ENCODE data around the gene ZNF443.
"Not testable (repeated sequence)": the region's sequence is repeated elsewhere in the genome, so short reads cannot be mapped to it uniquely, and the experiment has no call there.

Gene ZNF443

DNA sequence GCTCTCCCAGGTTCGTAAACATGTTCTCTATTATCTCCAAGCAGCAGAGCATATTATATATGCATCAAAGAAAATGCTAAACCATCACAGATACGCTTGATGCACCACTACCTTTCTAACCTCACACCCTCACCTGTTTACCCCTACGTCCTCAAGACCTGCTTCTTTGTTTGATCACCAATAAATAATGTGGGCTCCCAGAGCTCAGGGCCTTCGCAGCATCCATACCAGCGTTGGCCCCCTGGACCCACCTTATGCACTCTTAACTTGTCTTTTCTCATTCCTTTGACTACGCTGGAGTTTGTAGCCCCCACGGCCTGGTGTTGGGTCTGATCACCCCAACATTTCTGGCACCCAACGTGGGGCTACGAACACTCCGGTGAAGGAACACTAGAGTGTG, 10.0 kb upstream of the ZNF443 start:
- ChIA-PET POLR2A (no interaction called here), CTCF (no interaction called here)
- DNase-seq (ENCODE audit: extremely low spot score): no peak
- TF ChIP-seq ELF4 (IDR thresholded peaks at IDR 0.05) (no peak), ARNT (IDR thresholded peaks at IDR 0.05) (no peak), HDGF (IDR thresholded peaks at IDR 0.05; ENCODE audit: borderline replicate concordance) (no peak), FOXK2 (IDR thresholded peaks at IDR 0.05) (no peak), ZNF384 (IDR thresholded peaks at IDR 0.05) (no peak), TARDBP (IDR thresholded peaks at IDR 0.05) (no peak), LEF1 (IDR thresholded peaks at IDR 0.05; ENCODE audit: borderline replicate concordance) (no peak), SP1 (IDR thresholded peaks at IDR 0.05) (no peak), FOXM1 (IDR thresholded peaks at IDR 0.05; ENCODE audit: borderline replicate concordance) (no peak), NFRKB (IDR thresholded peaks at IDR 0.05) (no peak), SUZ12 (IDR thresholded peaks at IDR 0.05) (no peak)
- TF ChIP-seq, protein P1, sequence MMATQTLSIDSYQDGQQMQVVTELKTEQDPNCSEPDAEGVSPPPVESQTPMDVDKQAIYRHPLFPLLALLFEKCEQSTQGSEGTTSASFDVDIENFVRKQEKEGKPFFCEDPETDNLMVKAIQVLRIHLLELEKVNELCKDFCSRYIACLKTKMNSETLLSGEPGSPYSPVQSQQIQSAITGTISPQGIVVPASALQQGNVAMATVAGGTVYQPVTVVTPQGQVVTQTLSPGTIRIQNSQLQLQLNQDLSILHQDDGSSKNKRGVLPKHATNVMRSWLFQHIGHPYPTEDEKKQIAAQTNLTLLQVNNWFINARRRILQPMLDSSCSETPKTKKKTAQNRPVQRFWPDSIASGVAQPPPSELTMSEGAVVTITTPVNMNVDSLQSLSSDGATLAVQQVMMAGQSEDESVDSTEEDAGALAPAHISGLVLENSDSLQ (IDR thresholded peaks at IDR 0.05): no peak

DNA sequence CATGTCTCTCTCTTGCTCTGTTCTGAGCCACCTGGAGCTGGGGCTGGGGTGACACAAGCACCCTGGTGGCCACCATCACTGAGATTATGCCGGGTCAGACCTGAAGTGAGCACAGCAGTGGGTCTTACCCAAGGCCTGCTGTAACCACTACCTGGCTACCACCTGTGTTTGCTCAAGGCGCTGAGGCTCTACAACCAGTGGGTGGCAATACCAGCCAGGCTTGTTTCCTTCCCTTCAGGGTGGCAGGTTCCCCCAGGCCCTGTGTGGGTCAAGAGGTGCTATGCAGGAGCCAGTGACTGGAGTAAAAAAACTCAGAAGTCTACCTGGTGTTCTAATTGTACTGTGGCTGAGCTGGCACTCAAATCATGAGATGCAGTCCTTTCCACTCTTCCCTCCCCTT, 8.0 kb upstream of the ZNF443 start:
- CTCF ChIA-PET: no interaction called here
- TF ChIP-seq TARDBP (IDR thresholded peaks at IDR 0.05) (no peak), SP1 (IDR thresholded peaks at IDR 0.05) (no peak), CTBP1 (IDR thresholded peaks at IDR 0.05; ENCODE audit: borderline replicate concordance) (no peak), NFRKB (IDR thresholded peaks at IDR 0.05) (no peak), FOXK2 (IDR thresholded peaks at IDR 0.05) (no peak), FOXM1 (IDR thresholded peaks at IDR 0.05; ENCODE audit: borderline replicate concordance) (no peak), BHLHE40 (IDR thresholded peaks at IDR 0.05; ENCODE audit: borderline replicate concordance) (no peak), ARNT (IDR thresholded peaks at IDR 0.05) (no peak), ZNF384 (IDR thresholded peaks at IDR 0.05) (no peak), FOXA1 (IDR thresholded peaks at IDR 0.05) (no peak), HDGF (IDR thresholded peaks at IDR 0.05; ENCODE audit: borderline replicate concordance) (no peak), SUZ12 (IDR thresholded peaks at IDR 0.05) (no peak), LEF1 (IDR thresholded peaks at IDR 0.05; ENCODE audit: borderline replicate concordance) (no peak), L3MBTL2 (conservative IDR thresholded peaks at IDR 0.05) (no peak)
- TF ChIP-seq, protein P1 (IDR thresholded peaks at IDR 0.05): no peak
- POLR2A ChIA-PET: interaction anchor here (1.4 kb wide), 1 partner anchor 8 kb away, joined by 4 read pairs; the partner anchor contains the start of gene ZNF443
- no peak for DNase-seq (ENCODE audit: extremely low spot score)

DNA sequence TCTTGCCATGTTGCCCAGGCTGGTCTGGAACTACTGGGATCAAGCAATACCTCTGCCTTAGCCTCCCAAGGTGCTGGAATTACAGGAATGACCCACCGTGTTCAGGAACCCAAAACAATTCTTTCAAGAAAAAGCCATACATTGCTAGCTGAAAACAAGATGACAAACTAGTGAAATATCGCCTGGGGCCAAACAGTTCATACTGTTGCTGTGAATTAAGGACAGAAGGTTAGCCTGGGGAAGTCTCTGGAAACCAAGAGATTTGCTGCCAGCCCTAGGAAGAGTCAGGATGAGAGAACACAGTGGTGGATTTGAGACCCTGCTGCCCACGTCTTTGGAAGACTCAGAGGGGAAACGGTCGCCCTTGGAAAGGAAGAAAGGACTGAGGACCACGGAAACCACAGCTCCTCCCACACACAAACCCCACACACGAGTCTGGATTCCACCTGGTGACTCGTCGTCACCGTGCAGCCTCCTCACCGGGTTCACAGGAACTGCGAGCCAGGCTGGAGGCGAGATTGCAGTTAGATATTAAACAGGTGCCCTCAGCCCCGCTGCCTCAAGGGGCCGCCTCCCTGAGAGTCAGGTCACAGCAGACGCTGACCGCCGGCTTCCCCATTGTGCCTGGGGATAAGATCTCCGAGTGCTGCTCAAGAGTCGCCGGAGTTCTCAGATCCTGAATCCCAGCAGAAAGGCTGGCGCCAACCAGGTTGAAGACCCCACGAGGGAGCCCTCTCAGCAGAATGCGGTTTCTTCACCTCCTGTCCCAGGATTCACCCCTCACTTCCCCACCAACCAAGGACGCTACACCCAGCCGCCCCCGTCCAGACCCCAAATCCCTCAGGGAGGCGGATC, 908 bp downstream of the ZNF443 start:
- POLR2A ChIA-PET: interaction anchor here (1.3 kb wide), 1 partner anchor 55 kb away, joined by 4 read pairs; no protein-coding TSS in a partner anchor
- peak; percentile 9 for DNase-seq (ENCODE audit: extremely low spot score)
- CTCF ChIA-PET: not testable (repeated sequence)

DNA sequence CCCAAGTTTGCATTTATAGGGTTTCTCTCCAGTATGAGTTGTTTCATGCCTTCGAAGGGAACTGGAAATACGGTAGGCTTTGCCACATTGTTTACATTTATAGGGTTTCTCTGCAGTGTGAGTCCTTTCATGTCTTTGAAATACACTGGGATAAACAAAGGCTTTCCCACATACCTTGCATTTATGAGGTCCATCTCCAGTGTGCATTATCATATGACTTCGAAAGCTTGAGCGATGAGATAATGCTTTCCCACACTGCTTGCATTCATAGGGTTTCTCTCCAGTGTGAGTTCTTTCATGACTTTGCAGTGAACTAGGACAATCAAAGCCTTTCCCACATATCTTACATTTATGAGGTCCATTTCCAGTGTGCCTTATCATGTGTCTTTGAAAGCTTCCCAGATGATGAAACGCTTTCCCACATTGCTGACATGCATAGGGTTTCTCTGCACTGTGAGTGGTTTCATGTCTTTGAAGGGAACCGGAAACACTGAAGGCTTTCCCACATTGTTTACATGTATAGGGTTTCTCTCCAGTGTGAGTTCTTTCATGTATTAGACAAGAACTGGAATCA, 10.0 kb downstream of the ZNF443 start:
- POLR2A ChIA-PET; DNase-seq (ENCODE audit: extremely low spot score); CTCF ChIA-PET: not testable (repeated sequence)

DNA sequence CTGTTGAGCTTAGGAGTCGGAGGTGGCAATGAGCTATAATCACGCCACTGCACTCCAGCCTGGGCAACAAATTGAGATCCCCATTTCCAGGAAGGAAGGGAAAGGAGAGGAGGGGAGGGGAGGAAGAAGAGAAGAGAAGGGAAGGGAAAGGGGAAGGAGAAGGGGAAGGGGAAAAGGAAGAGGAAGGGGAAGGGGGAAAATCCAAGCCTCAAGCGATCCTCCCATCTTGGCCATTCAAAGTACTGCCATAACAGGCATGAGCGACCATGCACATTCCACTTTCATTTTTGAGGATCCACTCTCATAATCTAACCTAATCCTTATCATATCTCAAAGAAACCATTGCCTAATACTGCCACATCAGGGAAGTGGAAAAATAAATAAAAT, 14.9 kb downstream of the ZNF443 start:
- TF ChIP-seq CTBP1 (IDR thresholded peaks at IDR 0.05; ENCODE audit: borderline replicate concordance) (no peak), FOXA1 (IDR thresholded peaks at IDR 0.05) (no peak), LEF1 (IDR thresholded peaks at IDR 0.05; ENCODE audit: borderline replicate concordance) (no peak), L3MBTL2 (conservative IDR thresholded peaks at IDR 0.05) (no peak), BHLHE40 (IDR thresholded peaks at IDR 0.05; ENCODE audit: borderline replicate concordance) (no peak), NFRKB (IDR thresholded peaks at IDR 0.05) (no peak), SP1 (IDR thresholded peaks at IDR 0.05) (no peak), ARNT (IDR thresholded peaks at IDR 0.05) (no peak)
- TF ChIP-seq, protein P1 (IDR thresholded peaks at IDR 0.05): no peak
- CTCF ChIA-PET: no interaction called here

DNA sequence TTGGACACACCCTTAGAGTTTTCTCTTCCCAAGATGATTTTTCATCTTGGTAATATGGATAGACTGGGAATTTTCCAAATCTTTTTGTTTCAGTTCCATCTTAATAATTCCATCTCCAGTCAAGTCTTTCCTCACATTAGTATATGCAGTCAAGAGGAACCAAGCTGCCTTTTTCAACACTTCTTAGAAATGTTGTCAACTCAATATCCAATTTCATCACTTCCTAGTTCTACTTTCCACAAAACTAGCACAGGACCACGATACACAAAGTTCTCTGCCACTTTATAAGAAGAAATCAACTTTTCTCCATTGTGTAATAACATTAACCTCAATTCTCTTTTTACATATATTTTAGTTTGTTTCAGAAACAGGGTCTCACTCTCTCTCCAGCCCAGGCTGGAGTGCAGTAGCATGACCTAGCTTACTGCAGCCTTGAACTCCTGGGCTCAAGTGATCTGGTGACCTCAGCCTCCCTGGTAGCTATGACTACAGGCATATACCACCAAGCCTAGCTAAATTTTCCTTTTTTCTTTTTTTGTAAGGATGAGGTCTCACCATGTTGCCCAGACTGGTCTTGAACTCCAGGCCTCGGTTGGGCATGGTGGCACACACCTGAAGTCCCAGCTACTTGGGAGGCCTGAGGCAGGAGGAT, 15.5 kb downstream of the ZNF443 start:
- TF ChIP-seq LEF1 (IDR thresholded peaks at IDR 0.05; ENCODE audit: borderline replicate concordance) (no peak), FOXK2 (IDR thresholded peaks at IDR 0.05) (no peak), ELF4 (IDR thresholded peaks at IDR 0.05) (no peak), HDGF (IDR thresholded peaks at IDR 0.05; ENCODE audit: borderline replicate concordance) (no peak), TARDBP (IDR thresholded peaks at IDR 0.05) (no peak), FOXM1 (IDR thresholded peaks at IDR 0.05; ENCODE audit: borderline replicate concordance) (no peak), ARNT (IDR thresholded peaks at IDR 0.05) (no peak)
- no peak for DNase-seq (ENCODE audit: extremely low spot score)
- ChIA-PET POLR2A (interaction anchor here (1.2 kb wide), 1 partner anchor 24 kb away, joined by 4 read pairs; the partner anchor contains the start of gene ZNF799), CTCF (no interaction called here)

More for the DNA sequence above, 14.9 kb downstream of the ZNF443 start:
- POLR2A ChIA-PET: interaction anchor here (1.2 kb wide), 1 partner anchor 25 kb away, joined by 4 read pairs; the partner anchor contains the start of gene ZNF799
- no peak for DNase-seq (ENCODE audit: extremely low spot score)

DNA sequence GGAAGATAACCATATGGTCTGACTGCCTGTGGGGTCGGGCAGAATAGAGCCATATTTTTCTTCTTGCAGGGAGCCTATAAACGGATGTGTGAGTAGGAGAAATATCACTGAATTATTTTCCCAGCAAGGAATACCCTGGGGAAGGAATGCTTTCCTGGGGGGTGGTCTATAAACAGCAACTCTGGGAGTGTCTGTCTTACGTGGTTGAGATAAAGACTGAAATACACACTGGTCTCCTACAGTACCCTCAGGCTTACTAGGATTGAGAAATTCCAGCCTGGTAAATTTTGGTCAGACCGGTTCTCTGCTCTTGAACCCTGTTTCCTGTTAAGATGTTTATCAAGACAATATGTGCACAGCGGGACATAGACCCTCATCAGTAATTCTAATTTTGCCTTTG, 23.5 kb downstream of the ZNF443 start:
- CTCF ChIA-PET; POLR2A ChIA-PET; DNase-seq (ENCODE audit: extremely low spot score): not testable (repeated sequence)
